A673 (cell line): Measurements from ENCODE around the gene DEDD2. TPM values are rescaled to one million over a fixed set of nuclear protein-coding genes. Genes with fewer than 3 reads are reported as not detected.

Experiments
- BruUV-seq: library from RNA; stranded (reverse); fragments of 400-500 nt; replicated peaks from 2 replicates; lab custom pipeline; 2021; lab: Mats Ljungman, UMichigan
- CTCF ChIA-PET: fragments of 300-600 bp; sonication (Branson Sonifier 250); formaldehyde crosslinking; loops from one replicate; lab custom pipeline; 2022; ENCODE audit warnings: antibody characterized with exemption; lab: Charles Lee
- POLR2A ChIA-PET: fragments of 300-600 bp; sonication (Branson Sonifier 250); formaldehyde crosslinking; loops from one replicate; lab custom pipeline; 2022; ENCODE audit warnings: antibody characterized with exemption; ENCODE audit not compliant: low non-redundant PET; lab: Charles Lee
- DNase-seq: peaks from one replicate; pipeline ENCODE4 v3.0.0-alpha.2; 2015; ENCODE audit warnings: low spot score
- H3K27ac ChIP-seq: fragments of 200-600 bp; sonication (generic); 2 replicates; pipeline ENCODE4 v1.5.1; 2016; ENCODE audit warnings: mixed run types, low read depth, mild to moderate bottlenecking, mixed read lengths, antibody characterized with exemption, low read length; ENCODE audit not compliant: poor library complexity, severe bottlenecking
- H3K27me3 ChIP-seq: fragments of 200-600 bp; sonication (generic); replicated peaks from 2 replicates; pipeline ENCODE4 v1.6.1; 2017; ENCODE audit warnings: mixed run types, low read depth, mild to moderate bottlenecking, mixed read lengths, antibody characterized with exemption, low read length; ENCODE audit not compliant: insufficient read depth, poor library complexity
- H3K36me3 ChIP-seq: fragments of 200-600 bp; sonication (generic); 2 replicates; pipeline ENCODE4 v1.6.1; 2016; ENCODE audit warnings: mixed run types, mild to moderate bottlenecking, mixed read lengths, antibody characterized with exemption, low read length; ENCODE audit not compliant: insufficient read depth, poor library complexity, severe bottlenecking
- H3K4me1 ChIP-seq: fragments of 200-600 bp; sonication (generic); 2 replicates; pipeline ENCODE4 v1.6.1; 2017; ENCODE audit warnings: mixed run types, mild to moderate bottlenecking, mixed read lengths, antibody characterized with exemption, low read length; ENCODE audit not compliant: insufficient read depth, poor library complexity, severe bottlenecking
- H3K4me3 ChIP-seq: fragments of 200-600 bp; sonication (generic); 2 replicates; pipeline ENCODE4 v1.5.1; 2016; ENCODE audit warnings: low read depth, mixed run types, mild to moderate bottlenecking, mixed read lengths, low read length; ENCODE audit not compliant: poor library complexity, severe bottlenecking
- H3K9me3 ChIP-seq: fragments of 200-600 bp; sonication (generic); 2 replicates; pipeline ENCODE4 v1.6.1; 2016; ENCODE audit warnings: mixed run types, low read depth, mild to moderate bottlenecking, mixed read lengths, antibody characterized with exemption, low read length; ENCODE audit not compliant: poor library complexity, severe bottlenecking
- EZH2 ChIP-seq: fragments of 200-600 bp; sonication (generic); IDR thresholded peaks from 2 replicates; pipeline ENCODE4 v1.6.1; 2017; ENCODE audit warnings: borderline replicate concordance, low read depth, mild to moderate bottlenecking, mixed read lengths, antibody characterized with exemption, low read length; ENCODE audit not compliant: poor library complexity, severe bottlenecking
- intact Hi-C: fragments of 100-400 bp; cut with micrococcal nuclease; formaldehyde crosslinking; loops from one replicate; pipeline ENCODE4 v1.10.0; 2022; ENCODE audit not compliant: unreplicated experiment
- total RNA-seq: library from RNA; stranded (reverse); gene quantifications from 2 replicates; pipeline ENCODE4 v1.2.3, GENCODE V29; 2021
- TF ChIP-seq, protein P1 (sequence below): fragments of 300-800, 200-600 bp; sonication (generic); conservative IDR thresholded peaks from 2 replicates; pipeline ENCODE4 v1.5.1; 2017; ENCODE audit warnings: low read depth, mild to moderate bottlenecking, antibody characterized with exemption, low read length, moderate library complexity, mixed read lengths

The DEDD2 gene
- total RNA-seq, 1 experiment from 2014 or later = 32.1 TPM

- Histone ChIP-seq H3K27me3 (no peaks in the 10 kb centered on the region), H3K27ac (no peak overlapping the region), H3K4me1 (no peaks in the 10 kb centered on the region), H3K9me3 (no peaks in the 10 kb centered on the region), H3K4me3 (no peak overlapping the region), H3K36me3 (peaks cover 71% of the 10 kb centered on the region)
- no peak for DNase-seq
- POLR2A ChIA-PET = no interaction called here
- intact Hi-C loops = no loop called here
- CTCF ChIA-PET = no interaction called here
- TF ChIP-seq, protein P1, sequence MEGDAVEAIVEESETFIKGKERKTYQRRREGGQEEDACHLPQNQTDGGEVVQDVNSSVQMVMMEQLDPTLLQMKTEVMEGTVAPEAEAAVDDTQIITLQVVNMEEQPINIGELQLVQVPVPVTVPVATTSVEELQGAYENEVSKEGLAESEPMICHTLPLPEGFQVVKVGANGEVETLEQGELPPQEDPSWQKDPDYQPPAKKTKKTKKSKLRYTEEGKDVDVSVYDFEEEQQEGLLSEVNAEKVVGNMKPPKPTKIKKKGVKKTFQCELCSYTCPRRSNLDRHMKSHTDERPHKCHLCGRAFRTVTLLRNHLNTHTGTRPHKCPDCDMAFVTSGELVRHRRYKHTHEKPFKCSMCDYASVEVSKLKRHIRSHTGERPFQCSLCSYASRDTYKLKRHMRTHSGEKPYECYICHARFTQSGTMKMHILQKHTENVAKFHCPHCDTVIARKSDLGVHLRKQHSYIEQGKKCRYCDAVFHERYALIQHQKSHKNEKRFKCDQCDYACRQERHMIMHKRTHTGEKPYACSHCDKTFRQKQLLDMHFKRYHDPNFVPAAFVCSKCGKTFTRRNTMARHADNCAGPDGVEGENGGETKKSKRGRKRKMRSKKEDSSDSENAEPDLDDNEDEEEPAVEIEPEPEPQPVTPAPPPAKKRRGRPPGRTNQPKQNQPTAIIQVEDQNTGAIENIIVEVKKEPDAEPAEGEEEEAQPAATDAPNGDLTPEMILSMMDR = no peak
- no peak for TF ChIP-seq EZH2
- BruUV-seq = no TSS peak
Observed at GRCh38 chr19:42235181-42235580, 17.7 kb upstream of the DEDD2 start.

DNA sequence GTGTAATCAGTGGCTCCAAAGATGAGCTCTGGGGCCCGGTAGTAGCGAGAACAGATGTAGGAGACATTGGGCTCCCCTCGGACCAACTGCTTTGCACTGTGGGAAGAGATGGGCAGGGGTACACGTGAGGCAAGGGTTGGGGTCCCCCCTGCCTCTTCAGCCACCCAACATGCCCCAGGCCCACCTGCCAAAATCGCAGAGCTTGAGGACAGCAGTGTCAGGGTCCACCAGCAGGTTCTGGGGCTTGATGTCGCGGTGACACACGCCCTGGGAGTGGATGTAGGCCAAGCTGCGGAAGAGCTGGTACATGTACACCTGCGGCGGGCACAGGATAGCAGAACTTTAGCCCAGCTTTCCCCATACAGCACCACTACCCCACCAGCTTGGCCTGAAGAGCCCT is 16.9 kb upstream of the DEDD2 start:
- Histone ChIP-seq H3K27me3 (no peaks in the 10 kb centered on the region), H3K27ac (no peak overlapping the region), H3K4me3 (no peak overlapping the region), H3K9me3 (no peaks in the 10 kb centered on the region), H3K36me3 (peaks cover 73% of the 10 kb centered on the region), H3K4me1 (peaks cover 4% of the 10 kb centered on the region)
- ChIA-PET CTCF (no interaction called here), POLR2A (interaction anchor here (0.5 kb wide), 1 partner anchor 24 kb away, joined by 5 read pairs; no protein-coding TSS in a partner anchor)
- no peak for DNase-seq
- TF ChIP-seq EZH2 = no peak
- TF ChIP-seq, protein P1 = no peak
- intact Hi-C loops = no loop called here
- BruUV-seq = no TSS peak

GRCh38 chr19:42233678-42234292 is 16.3 kb upstream of the DEDD2 start:
- Histone ChIP-seq H3K27ac (no peak overlapping the region), H3K27me3 (no peaks in the 10 kb centered on the region), H3K4me1 (peaks cover 4% of the 10 kb centered on the region), H3K4me3 (no peak overlapping the region), H3K9me3 (no peaks in the 10 kb centered on the region), H3K36me3 (peaks cover 76% of the 10 kb centered on the region)
- DNase-seq = no peak
- intact Hi-C loops = no loop called here
- TF ChIP-seq, protein P1 = no peak
- no peak for TF ChIP-seq EZH2
- POLR2A ChIA-PET = no interaction called here
- BruUV-seq = no TSS peak
- CTCF ChIA-PET = no interaction called here
